ENCODE data around the gene CNTNAP2. TPM values are rescaled to one million over a fixed set of nuclear protein-coding genes. Genes with fewer than 3 reads are reported as not detected.

The CNTNAP2 gene
- total and polyA plus RNA-seq, 11 donors, result 0.01 to 2.6 (median 0.31) TPM; not detected in 3

GRCh38 chr7:147990942-147991341, 1874.3 kb downstream of the CNTNAP2 start:
- intact Hi-C loops (cut with DNase I), result no loop called here
- no peaks in the 10 kb centered on the region for H3K36me3 ChIP-seq
- peaks cover 0 to 13% (median 4%) of the 10 kb centered on the region in 12 donors for H3K9me3 ChIP-seq
- no peak overlapping the region for H3K27ac ChIP-seq
- WGBS, 4 donors, result 74 to 89% (median 83%) methylated on average over 2 of the region's 2 CpGs
- TF ChIP-seq, protein P1, sequence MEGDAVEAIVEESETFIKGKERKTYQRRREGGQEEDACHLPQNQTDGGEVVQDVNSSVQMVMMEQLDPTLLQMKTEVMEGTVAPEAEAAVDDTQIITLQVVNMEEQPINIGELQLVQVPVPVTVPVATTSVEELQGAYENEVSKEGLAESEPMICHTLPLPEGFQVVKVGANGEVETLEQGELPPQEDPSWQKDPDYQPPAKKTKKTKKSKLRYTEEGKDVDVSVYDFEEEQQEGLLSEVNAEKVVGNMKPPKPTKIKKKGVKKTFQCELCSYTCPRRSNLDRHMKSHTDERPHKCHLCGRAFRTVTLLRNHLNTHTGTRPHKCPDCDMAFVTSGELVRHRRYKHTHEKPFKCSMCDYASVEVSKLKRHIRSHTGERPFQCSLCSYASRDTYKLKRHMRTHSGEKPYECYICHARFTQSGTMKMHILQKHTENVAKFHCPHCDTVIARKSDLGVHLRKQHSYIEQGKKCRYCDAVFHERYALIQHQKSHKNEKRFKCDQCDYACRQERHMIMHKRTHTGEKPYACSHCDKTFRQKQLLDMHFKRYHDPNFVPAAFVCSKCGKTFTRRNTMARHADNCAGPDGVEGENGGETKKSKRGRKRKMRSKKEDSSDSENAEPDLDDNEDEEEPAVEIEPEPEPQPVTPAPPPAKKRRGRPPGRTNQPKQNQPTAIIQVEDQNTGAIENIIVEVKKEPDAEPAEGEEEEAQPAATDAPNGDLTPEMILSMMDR (IDR thresholded peaks at IDR 0.05), result no peak
- no peak for TF ChIP-seq POLR2A (IDR thresholded peaks at IDR 0.05)
- peaks cover 0 to 3% (median 0%) of the 10 kb centered on the region in 9 donors for H3K27me3 ChIP-seq
- DNase-seq (no peak), ATAC-seq (no peak)
- no peaks in the 10 kb centered on the region for H3K4me1 ChIP-seq
- H3K4me3 ChIP-seq, result no peak overlapping the region

GRCh38 chr7:147992698-147993097, 1876.1 kb downstream of the CNTNAP2 start:
- ATAC-seq (no peak), DNase-seq (no peak)
- Histone ChIP-seq H3K9me3 (peaks cover 0 to 13% (median 4%) of the 10 kb centered on the region in 12 donors), H3K27ac (no peak overlapping the region), H3K4me3 (no peak overlapping the region), H3K36me3 (no peaks in the 10 kb centered on the region), H3K4me1 (no peaks in the 10 kb centered on the region), H3K27me3 (peaks cover 0 to 3% (median 0%) of the 10 kb centered on the region in 9 donors)
- TF ChIP-seq, protein P1 (IDR thresholded peaks at IDR 0.05), result no peak
- no peak for TF ChIP-seq POLR2A (IDR thresholded peaks at IDR 0.05)
- 85 to 95% (median 86%) methylated on average over 2 of the region's 2 CpGs for WGBS, 4 donors
- intact Hi-C loops (cut with DNase I), result no loop called here

DNA sequence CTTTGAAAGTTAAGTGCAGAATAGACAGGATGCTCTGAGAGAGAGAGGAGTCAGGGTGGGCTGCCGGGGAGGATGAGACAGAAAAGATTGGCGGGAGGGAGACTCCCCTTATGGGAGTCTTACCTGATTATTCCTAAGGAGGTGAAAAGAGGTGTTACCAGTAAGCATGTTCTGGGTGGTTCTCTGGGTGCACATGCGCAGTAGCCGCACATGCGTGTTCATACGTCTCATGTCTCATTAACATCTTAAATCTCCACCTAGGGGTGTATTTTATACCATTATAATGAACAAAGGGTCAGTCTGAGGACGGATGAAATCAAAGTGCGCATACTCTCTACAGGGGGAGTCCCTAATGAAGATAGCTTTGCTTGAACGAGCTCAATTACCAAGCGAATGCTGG, 1881.0 kb downstream of the CNTNAP2 start:
- ATAC-seq (no peak), DNase-seq (no peak)
- Histone ChIP-seq H3K4me3 (no peak overlapping the region), H3K4me1 (no peaks in the 10 kb centered on the region), H3K36me3 (no peaks in the 10 kb centered on the region), H3K9me3 (no peaks in the 10 kb centered on the region), H3K27me3 (peaks cover 0 to 3% (median 0%) of the 10 kb centered on the region in 9 donors), H3K27ac (no peak overlapping the region)
- intact Hi-C loops (cut with DNase I), result no loop called here
- no peak for TF ChIP-seq POLR2A (IDR thresholded peaks at IDR 0.05)
- TF ChIP-seq, protein P1 (IDR thresholded peaks at IDR 0.05), result no peak
- 92 to 94% (median 93%) methylated on average over 10 of the region's 10 CpGs for WGBS, 4 donors

DNA sequence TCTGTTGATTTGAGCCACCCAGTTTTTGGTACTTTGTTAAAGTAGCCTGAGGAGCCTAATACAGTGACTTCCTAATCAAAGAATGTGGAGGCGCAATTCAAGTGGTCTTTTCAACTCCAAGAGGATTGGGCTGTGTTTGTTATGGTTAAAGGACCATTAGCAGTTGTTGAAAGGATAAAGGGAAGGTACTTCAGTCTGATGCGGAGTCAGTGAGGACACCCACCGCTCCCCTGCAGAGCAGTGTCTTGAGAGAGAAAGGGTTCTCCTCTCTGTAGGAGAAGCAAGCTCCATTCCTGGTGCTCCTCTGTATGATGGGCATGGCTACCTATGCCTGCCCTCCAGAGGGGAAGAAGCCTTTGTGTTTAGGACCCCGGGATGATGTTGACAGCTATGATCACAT, 1883.4 kb downstream of the CNTNAP2 start:
- DNase-seq, result no peak
- WGBS, 4 donors, result 66 to 73% (median 69%) methylated on average over 4 of the region's 4 CpGs
- peaks cover 0 to 2% (median 0%) of the 10 kb centered on the region in 9 donors for H3K27me3 ChIP-seq
- no peak overlapping the region for H3K4me3 ChIP-seq
- no peak for ATAC-seq
- intact Hi-C loops (cut with DNase I), result no loop called here
- no peak overlapping the region for H3K27ac ChIP-seq
- no peaks in the 10 kb centered on the region for H3K9me3 ChIP-seq
- no peaks in the 10 kb centered on the region for H3K36me3 ChIP-seq
- H3K4me1 ChIP-seq, result no peaks in the 10 kb centered on the region
- TF ChIP-seq, protein P1 (IDR thresholded peaks at IDR 0.05), result no peak

Measured in heart left ventricle (tissue), 16 donors.